GM19397 (cell line): Measurements from ENCODE around the gene CNOT6.
A peak's percentile ranks its signal among the peaks of the same experiment; 100 is the strongest.
"Not testable (repeated sequence)": the region's sequence is repeated elsewhere in the genome, so short reads cannot be mapped to it uniquely, and the experiment has no call there.

ENCODE experiments used
- ATAC-seq: cut with Tn5 transposase; IDR thresholded peaks from one replicate; pipeline ENCODE4 v1.9.1; 2021; ENCODE audit warnings: mild to moderate bottlenecking, moderate library complexity; ENCODE audit not compliant: unreplicated experiment

Gene CNOT6

GRCh38 chr5:180470966-180471582 is 23.1 kb upstream of the CNOT6 start:
- ATAC-seq: no peak

GRCh38 chr5:180471866-180472265 is 22.3 kb upstream of the CNOT6 start:
- ATAC-seq: no peak

DNA sequence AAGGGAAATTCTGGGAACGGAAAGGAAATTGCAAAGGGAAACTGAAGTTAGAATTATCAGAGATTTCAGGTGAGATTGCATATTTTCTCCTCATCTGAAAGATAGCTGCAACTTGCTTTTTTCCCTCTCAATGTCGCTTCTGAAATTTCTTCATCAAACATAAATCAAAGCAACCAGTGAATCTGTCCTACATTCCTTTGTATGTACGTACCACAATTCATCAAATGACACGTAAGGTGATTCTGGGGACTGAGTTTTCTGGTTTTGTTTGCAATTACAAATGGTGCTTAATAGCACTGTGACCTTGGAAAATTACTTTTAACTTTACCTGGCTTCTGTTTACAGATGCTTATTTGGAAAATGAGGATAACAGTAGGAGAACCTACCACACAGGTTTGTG is 21.9 kb upstream of the CNOT6 start:
- no peak for ATAC-seq

DNA sequence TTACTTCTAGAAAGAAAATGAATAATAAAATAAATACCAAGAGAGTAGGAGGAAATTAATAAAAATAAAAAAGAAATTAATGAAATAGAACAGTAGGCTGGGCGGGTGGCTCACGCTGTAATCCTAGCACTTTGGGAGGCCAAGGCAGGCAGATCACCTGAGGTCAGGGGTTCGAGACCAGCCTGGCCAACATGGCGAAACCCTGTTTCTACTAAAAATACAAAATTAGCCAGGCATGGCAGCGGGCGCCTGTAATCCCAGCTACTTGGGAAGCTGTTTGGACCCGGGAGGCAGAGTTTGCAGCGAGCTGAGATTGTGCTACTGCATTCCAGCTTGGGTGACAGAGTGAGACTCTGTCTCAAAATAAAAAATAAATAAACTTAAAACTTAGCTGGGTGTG is 20.8 kb upstream of the CNOT6 start:
- ATAC-seq: not testable (repeated sequence)

GRCh38 chr5:180474569-180474968 is 19.6 kb upstream of the CNOT6 start:
- no peak for ATAC-seq

DNA sequence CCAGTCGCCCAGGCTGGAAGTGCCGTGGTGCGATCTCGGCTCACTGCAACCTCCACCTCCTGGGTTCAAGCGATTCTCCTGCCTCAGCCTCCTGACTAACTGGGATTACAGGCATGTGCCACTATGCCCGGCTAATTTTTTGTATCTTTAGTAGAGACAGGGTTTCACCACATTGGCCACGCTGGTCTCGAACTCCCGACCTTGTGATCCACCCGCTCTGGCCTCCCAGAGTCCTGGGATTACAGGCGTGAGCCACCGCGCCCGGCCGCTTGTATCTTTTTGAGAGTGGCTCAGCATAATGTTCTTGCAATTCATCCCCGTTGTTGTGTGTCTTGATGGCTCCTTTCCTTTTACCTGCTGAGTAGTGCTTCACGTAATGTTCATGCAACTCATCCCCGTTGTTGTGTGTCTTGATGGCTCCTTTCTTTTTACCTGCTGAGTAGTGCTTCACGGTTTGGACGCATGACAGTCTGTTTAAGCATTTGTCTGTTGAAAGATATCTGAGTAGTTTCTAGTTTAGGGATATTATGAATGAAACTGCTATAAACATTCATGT is 18.1 kb upstream of the CNOT6 start:
- ATAC-seq: not testable (repeated sequence)

DNA sequence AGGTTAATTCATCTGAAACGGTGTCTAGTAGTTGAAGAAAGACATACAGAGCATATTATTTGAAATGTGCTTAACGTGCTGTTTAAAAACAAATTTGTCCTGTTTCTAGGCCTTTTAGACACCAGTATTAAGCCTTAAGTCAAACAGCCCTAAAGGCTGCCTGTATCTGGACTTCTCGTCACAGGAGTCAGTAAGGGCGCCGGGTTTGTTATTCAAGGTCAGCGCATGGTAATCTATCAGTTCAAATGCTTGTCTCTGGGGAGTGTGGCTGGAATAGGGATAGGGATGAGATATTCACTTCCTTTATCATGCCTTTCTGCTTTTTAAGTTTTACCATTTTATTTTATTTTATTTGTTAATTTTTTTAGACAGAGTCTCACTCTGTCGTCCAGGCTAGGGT is 9.4 kb upstream of the CNOT6 start:
- ATAC-seq: no peak

GRCh38 chr5:180486636-180487149 is 7.5 kb upstream of the CNOT6 start:
- ATAC-seq: no peak

DNA sequence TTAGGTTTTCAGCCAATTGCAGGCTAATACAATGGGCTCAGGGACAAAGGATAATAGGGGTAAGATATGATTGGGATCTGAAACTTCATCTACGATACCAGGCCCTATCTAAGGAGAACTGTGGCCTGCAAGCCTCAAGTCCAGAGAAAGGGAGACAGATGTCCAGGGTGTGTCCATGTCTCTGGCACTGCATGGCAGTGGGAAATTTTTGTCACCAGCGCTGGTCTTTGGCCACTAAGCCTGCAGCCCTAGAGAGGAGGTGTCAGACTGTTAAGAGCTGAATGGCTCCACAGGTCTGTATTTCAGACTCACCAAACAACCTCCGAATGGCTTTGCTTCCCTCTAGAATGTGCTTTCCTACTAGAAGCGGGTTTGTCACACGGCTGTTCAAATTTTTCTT is 6.6 kb upstream of the CNOT6 start:
- ATAC-seq: no peak

DNA sequence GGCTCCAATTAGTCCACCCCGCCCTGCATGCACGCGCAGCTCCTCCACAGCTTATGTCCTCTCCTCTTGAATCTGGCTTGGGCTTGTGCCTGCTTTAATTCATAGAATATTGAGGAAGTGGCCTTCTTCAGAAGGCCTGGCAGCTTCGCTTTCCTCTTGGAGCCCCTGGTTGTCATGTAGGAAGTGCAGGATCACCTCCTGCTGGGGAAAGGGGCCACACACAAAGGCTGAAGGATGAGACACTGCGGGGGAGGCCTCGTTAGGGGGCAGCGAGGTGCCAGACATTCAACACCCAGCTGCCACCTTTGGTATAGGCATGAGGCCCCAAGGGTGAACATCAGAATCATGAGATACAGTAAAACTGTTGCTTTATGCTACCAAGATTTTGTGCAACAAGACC is 2.7 kb upstream of the CNOT6 start:
- ATAC-seq: no peak

- ATAC-seq: no peak
Observed at GRCh38 chr5:180492226-180492903, 1.8 kb upstream of the CNOT6 start.

DNA sequence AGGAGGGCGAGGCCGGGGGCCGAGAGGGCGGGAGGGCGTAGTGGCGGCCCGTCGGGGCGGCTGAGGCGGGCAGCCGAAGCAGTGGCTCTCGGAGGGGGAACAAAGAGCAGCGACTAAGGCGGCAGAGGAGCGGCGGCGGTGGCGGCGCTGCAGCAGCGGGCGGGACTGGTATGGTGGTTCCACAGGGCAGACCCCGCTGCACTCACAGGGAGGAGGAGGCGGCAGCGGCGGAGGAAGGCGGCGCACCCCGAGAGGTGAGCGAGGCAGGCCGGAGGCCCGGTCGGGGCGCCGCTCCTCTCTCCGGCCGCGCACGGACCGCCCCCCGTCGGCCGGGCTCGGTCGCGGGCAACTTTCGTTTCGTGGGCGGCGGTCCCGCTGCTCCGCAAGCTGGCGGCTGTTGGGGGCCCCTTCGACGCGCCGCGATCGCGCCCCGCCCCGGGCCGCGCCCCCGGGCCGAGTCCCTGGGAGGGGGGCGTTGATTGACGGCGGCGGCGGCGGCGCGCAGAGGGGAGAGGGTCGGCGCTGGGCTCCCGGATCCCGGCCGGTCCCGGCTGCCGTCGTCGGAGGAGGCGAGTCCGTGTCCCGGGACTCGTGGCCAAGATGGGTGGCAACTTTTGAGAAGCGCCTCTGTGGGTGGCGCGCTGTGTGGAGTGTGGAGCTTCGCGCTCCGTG is 467 bp downstream of the CNOT6 start:
- ATAC-seq: peak; percentile 41

GRCh38 chr5:180495292-180495691 is 1.1 kb downstream of the CNOT6 start:
- ATAC-seq: no peak

DNA sequence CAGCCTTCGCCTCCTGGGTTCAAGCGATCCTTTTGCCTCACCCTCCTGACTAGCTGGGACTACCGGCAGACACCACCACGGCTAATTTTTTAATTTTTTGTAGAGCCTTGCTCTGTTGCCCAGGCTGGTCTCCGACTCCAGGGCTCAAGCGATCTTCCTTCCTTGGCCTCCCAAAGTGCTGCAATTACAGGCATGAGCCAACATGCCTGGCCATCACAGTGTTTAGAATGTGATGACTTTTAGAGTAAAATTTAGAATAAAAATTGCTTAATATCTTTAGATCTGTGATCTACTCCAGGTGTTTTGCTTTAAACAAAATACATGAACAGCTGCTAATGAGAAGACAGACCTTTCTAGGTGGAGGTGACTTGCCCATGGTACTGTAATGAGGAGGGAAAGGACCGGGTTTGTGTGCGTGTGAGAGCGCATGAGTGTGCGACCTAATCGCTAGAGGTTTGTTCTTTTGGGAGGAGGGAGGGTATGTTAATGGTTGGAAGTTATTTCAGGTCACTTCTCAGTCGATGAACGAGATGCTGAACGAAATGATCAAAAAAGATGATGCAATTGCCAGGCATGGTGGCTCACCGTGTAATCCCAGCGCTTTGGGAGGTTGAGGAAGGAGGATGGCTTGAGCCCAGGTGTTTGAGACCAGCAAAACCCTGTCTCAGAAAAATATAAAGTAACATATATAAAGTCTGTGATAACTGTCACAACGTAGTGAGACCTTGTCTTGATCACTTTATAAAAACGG is 2.0 kb downstream of the CNOT6 start:
- ATAC-seq: no peak

DNA sequence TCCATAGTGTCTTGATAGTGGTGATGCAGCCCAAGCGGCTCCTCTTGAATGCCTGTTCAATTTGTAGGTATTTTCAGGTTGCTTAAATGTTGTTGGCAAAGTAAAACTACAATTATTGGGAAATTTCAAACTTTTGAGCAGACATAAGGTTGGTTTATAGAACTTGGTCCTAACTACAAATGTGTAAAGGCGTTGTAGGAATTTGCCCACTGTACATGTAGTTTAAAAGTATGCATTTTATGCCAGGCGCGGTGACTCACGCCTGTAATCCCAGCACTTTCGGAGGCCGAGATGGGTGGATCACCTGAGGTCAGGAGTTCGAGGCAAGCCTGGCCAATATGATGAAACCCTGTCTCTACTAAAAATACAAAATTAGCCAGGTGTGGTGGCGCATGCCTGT is 2.6 kb downstream of the CNOT6 start:
- ATAC-seq: not testable (repeated sequence)

DNA sequence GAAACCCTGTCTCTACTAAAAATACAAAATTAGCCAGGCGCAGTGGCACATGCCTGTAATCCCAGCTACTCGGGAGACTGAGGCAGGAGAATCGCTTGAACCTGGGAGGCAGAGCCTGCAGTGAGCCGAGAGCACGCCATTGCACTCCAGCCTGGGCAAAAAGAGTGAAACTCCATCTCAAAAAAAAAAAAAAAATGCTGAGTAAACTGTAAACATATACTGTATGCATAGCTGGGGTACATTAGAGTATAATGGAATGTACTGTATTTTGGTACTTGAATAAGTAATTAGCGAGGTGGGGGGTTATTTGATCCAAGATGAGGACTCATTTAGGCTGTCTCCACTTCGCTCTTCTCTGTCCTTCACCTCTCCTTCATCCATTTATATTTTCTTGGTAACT is 3.7 kb downstream of the CNOT6 start:
- ATAC-seq: not testable (repeated sequence)

- no peak for ATAC-seq
Observed at GRCh38 chr5:180498378-180498777, 4.2 kb downstream of the CNOT6 start.

DNA sequence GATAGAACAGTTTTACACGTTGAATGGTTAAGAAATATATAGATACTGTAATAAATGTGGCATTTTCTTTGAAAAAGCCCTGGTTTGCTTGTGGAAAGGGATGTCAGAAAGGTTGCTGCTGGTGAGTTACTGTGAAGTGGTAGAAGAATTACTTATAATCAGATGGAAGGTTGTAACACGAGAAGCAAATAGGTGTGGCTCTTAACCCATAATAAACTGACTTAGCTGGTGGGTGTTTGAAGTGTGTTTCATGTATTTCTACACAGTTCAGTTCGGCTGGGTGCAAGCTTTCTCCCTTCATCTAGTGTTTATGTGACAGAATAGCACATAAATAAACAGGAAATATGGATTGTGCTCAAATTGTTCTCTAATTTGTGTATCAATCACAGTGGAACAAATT is 5.5 kb downstream of the CNOT6 start:
- ATAC-seq: no peak

GRCh38 chr5:180500300-180500699 is 6.1 kb downstream of the CNOT6 start:
- ATAC-seq: not testable (repeated sequence)

- ATAC-seq: no peak
Observed at GRCh38 chr5:180507661-180508060, 13.5 kb downstream of the CNOT6 start.

DNA sequence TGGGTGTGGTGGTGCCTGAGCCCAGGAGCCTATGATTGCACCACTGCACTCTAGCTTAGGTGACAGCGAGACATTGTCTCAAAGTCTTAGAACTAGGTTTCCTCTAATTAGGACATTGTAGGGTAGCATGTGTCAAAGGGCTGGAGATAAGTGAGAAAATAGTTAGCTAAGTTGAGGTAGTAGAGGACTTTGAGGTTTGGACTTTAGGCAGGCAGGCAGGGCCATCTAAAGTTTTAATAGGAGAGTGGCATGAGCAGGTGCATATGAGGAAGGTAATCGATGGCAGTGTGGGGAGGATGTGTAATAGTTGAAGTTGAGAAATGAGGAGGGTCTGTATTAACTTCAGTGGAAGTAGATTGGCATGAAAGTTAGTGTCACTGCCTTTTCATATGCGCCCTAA is 21.1 kb downstream of the CNOT6 start:
- no peak for ATAC-seq
